ENCODE measurements around the gene TSR3.
"Not testable (repeated sequence)": the region's sequence is repeated elsewhere in the genome, so short reads cannot be mapped to it uniquely, and the experiment has no call there.

The TSR3 gene

DNA sequence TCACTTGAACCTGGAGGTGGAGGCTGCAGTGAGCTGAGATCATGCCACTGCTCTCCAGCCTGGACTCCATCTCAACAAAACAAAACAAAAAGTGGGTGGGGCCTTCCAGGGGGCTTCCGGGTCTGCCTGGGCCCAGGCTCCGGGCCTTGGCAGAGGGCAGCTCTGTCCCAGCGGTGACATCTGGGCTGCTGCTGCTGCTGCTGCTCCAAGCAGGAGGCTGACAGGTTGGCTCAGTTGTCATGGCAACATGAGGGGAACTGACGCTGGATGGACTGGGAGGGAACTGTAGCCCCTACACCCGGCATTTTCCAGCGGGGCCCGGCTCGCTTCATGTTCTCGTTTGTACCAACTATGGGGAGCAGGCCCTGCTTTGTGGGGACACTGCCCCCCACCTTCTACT lies 14.2 kb downstream of the TSR3 start:
- no peak for DNase-seq (ENCODE audit: low spot score)

DNA sequence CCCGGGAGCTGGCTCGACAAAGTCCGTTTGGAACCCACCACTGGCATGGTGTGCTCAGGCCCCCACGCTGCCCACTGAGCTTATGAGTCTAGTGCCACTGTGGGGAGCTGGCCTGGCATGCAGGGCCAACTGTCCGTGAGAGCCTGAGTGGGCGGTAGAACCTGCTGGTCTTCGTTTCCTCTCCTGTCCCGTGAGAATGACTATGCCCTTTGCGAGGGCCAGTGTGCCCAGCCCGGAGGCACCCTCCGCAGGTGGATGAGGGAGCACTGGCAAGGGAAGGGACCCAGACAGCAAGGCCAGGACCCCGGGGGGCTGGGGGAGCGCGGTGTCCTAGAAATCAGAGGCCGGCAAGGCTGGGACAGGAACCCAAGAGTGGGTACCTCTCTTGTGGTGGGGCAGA lies 15.1 kb downstream of the TSR3 start:
- no peak for DNase-seq (ENCODE audit: low spot score)

DNA sequence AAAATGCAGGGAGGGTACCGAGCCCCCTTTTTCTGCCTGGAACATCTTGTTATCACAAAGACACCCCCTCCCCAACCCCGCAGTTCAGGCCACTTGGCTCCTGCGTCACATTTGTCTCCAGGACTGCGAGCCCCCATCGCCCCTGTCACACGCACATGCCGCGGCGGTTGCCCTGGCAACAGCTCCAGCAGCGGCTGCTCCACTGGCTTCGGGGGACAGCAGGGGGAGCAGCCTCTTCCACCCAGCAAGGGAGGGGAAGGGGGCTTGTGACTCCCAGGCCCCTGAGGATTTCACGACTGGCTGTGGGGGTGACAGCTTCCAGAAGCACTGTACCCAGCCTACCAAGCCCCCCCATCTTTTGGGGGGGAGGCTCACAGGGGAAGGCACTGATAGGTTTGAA lies 15.7 kb downstream of the TSR3 start:
- peak; percentile 85 for DNase-seq (ENCODE audit: low spot score)

DNA sequence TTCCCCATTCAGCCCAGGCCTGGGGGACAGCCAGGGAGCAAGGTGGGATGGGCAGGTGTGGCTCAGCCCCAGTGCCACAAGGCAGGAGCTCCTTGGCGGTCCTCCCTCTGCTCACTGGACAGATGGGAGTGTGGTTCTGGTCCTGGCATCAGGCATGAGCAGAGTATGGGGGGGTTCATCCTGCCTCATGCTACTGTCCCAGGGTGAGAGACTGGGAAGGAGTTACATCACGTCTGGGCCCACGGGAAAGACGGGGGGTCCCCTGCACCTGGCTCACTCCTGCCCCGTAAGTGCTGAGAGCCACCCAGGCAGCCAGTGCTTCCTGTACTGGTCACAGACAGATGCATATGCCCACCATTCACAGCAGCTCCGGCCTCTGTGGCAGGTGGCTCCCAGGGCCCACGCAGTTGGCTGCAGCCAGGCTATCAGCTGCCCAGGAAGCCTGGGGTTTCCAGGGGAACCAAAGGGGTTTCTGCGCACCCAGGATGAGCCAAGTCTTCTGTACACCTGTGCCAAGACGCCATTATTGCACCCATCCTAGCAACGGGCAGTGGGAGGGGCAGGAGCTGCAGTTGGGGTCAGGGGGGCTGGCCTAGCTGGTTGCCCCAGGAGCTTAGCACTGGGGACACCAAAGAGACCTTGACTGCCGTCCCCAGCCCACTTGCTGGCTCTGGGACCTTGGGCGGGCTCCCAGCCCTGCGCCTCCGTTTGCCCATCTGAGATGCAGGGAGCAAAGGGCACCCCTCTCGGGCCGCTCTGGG lies 16.3 kb downstream of the TSR3 start:
- DNase-seq (ENCODE audit: low spot score): no peak

- DNase-seq (ENCODE audit: low spot score): no peak
Observed at GRCh38 chr16:1334739-1335138, 16.9 kb downstream of the TSR3 start.

DNA sequence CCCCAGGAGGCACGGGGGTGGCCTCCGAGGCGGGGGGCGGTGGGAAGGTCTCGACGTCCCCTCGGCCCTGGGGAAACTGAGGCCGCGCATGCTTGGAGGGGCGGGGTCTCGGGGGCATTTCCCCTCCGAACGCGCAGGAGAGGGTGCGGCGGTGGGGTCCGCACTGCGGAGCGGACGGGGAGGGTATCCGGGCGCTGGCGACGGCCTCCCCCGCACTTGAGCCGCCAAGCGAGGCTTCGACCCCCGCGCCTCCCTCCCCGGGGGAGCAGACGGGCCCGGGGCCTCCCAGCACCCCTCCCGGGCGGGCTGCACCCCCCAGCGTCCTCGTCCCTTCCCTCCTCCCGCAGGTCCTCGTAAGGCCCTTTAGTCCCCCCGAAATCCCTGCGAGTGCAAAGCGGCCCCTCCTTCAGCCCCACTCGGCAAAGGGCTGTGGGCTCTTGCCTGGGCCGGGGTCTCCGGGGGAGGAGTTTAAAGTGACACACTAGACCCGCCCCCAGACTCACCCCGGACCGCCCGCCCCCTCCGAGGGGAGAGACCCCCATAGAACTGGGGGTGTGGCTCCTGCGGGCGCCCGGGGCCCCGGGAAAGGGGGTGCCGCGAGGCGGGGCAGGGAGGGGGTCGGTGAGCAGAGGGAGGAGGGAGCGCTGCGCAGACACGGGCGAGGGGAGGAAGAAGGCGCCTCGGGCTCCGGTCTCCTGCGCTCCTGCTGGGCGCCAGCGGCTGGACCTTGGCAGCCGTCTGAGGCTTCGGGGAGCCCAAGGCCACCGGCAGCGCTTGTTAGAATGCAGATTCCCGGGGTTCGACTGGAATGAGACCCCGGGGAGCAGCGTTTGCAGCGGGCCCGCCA lies 17.6 kb downstream of the TSR3 start:
- DNase-seq (ENCODE audit: low spot score): no peak

DNA sequence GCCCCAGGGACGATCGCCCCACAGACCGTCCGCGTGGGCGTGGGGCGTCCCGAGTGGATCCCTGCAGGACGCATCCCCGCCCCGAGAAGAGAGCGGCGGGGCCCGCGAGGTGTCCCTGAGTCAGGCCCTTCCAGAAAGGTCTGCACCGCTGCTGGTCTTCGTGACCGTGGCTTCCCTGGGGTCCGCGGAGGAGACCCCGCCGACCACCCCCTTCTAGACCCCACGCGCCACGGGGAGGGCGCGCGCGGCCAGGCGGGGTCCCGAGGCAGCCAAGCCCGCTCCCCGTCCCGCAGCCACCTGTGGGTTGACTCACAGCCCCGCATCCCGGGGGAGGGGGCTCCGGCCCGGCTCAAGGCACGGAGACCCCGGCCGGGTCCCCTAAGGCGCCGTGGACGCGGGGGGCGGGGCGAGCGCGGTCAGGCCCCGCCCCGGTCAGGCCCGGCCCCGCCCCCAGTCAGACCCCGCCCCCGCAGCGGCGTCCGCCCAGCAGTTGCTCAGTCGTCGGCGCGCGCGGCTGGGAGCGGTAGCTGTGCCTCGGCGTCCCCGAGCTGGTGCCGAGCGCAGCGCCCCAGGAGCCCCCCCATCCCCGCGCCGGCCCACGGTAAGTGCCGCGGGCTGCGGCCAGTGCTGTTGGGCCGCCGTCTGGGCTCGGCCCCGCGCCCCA lies 18.4 kb downstream of the TSR3 start, which contains the start of gene BAIAP3:
Gene BAIAP3, plus strand, starts transcription at position 497 of the 664 bp plus-strand sequence. CDS start 4,905 bp downstream, outside the sequence.
- DNase-seq (ENCODE audit: low spot score): peak; percentile 84

GRCh38 chr16:1332618-1333148 lies 19.0 kb downstream of the TSR3 start:
- no peak for DNase-seq (ENCODE audit: low spot score)

DNA sequence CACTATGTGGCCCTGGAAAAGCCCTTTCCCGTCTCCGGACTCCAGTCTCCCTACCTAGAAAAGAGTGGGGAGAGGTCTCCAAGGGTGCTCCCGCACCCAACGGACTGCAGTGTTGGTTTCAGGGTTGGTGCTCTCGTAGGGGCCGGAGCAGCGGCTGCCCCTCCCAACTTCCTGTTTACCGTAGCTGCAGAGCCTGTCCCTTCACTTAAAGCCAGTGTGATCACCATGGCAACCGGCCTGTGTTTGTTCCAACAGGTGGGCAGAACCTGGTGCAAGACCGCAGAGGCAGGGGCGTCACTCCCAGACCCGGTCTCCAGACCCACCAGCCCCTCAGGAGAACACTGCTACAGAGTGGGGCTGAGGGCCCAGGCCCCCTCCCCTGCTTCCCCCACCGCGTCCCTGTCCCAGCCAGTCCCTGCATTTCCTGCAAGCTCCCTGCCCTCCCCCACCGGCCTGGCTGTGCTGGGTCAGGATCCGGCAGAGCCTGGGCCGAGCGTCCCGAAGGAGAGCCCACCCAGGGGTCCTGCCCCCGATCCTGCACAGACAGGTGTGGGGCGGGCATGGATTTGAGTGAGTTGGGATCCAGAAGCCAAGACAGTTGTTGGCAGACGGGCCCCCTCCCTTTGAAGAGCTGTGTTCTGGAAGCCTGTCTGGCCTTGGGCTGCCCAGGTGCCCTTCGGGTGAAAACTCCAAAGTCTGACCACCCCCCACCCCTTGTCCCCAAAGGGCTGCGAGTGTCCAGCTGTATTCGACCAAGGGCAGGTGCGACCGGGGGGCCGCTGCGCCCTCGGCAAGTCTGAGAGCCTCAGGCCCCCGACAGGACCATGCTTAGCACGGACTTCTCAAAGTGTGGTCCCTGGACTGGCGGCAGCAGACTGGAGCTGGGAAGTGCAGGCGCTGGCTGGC lies 19.7 kb downstream of the TSR3 start:
- no peak for DNase-seq (ENCODE audit: low spot score)

- DNase-seq (ENCODE audit: low spot score): no peak
Observed at GRCh38 chr16:1330931-1331711, 20.6 kb downstream of the TSR3 start.

DNA sequence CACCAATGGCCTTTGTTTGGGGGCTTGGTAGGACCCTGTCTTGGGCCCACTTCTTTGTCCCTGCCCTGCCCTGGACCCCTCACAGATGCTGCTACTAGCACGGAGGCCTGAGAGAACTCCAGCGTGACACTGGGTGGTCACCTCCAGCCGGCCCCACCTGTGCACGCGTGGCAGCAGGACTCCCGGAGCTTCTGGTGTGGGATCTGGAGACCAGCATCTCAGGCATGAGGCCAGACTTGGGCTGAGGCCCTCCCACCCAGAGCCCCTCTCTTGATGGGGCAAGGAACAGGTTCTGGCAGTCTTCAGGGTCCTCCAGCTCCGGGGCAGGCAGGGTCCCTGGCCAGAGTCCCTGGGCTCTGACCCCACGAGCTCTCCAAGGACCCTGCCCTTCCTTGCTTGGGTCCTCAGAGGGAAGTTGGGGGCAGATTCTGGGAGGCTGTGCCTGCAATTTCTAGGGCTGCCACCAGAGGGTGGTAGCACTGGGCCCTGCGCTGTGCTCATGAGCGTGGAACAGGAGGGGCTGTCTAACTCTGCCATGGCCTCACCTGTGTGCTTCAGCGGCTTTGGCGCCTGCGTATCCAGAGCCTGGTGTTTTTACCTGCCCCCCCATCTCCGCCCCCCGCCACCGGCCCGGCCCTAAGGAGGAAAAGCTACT lies 21.3 kb downstream of the TSR3 start:
- no peak for DNase-seq (ENCODE audit: low spot score)

- DNase-seq (ENCODE audit: low spot score): not testable (repeated sequence)
Observed at GRCh38 chr16:1328961-1329360, 22.7 kb downstream of the TSR3 start.

GRCh38 chr16:1328136-1328535 lies 23.5 kb downstream of the TSR3 start:
- DNase-seq (ENCODE audit: low spot score): not testable (repeated sequence)

GRCh38 chr16:1327619-1327947 lies 24.1 kb downstream of the TSR3 start:
- DNase-seq (ENCODE audit: low spot score): no peak

- no peak for DNase-seq (ENCODE audit: low spot score)
Observed at GRCh38 chr16:1326946-1327618, 24.6 kb downstream of the TSR3 start.

DNA sequence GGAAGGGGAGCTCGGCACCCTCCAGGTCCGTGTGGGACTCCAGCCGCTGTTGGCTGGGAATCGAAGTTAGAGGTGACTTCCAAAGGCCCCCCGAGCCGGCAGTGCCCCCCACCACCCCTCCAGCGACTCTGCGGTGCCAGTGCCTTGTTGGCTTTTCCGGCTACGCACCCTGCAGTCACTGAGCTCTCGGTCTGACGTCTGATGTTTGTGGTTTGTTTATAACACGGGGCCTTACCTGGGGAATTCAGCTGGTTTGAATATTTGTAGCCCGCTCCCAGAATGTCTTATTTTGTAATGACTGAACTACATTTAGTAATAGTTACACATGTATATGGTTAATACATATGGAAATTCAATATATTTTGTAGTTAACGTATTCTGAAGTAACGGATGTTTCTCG lies 25.3 kb downstream of the TSR3 start:
- no peak for DNase-seq (ENCODE audit: low spot score)

DNA sequence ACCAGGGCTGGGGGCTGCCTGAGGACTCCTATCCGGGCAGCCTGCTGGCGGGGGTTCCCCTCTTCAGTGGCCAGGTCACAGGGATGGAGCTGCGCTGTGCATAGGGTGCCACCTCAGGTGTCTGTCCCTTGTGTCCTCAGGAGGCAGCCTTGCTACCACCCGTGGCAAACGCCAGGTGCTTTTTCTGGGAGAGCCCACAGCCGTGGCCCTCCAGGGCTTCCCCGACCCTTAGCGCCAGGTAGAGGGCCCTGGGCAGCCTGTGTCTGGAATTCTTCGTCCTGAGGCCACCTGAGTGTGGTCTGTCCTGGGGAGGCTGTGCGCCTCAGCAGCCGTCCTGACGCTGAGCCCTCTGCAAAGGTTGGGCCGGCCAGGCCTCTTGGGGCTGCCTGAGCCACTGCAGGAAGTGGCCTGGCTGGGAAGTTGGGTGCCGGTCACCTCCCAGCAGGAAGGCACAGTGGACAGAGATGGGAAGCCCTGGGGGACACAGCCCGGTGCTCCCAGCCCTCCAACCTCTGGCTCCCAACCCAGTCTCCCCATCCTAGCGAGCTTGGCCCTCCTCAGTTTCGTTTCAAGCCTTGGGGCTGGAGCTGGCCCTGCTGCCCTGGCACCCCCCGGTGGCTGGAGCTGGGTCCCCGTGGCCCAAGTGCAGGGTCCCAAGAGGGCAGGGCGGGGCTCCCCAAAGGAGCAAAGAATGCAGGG lies 25.9 kb downstream of the TSR3 start:
- DNase-seq (ENCODE audit: low spot score): no peak

- DNase-seq (ENCODE audit: low spot score): no peak
Observed at GRCh38 chr16:1325261-1325660, 26.4 kb downstream of the TSR3 start.

DNA sequence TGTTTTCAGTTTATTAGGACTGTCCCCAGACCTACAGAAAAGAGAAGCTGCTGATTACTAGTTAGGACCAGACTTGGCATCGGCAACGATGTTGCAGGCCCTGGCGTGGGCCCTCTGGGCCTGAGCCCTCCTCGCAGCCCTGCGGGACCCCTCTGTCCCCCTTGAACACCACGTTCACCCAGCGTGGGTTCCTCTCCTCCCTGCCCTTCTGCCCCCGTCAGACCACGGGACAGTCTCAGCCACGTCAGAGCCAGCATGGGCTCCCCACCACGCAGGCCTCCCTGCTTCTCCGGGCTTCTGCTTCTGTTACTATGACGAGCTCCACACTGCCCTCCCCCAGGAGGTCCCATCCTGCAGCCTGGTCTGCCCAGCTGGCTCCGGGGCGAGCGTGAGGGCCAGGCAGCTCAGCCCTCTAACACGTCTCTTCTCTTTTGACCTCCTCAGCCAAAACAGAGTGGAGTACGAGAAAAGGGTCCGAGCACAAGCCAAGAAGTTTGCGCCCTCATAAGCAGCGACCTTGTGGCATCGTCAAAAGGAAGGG lies 27.3 kb downstream of the TSR3 start:
- DNase-seq (ENCODE audit: low spot score): no peak
